SKM-1 treated with dmso at 0.1 percent for 144 hours (cell line): ENCODE measurements around the gene LGALS8.
A peak's percentile ranks its signal among the peaks of the same experiment; 100 is the strongest.
"Not testable (repeated sequence)": the region's sequence is repeated elsewhere in the genome, so short reads cannot be mapped to it uniquely, and the experiment has no call there.

ENCODE experiments used
- DNase-seq: peaks from one replicate; lab custom pipeline; 2025; ENCODE audit not compliant: unreplicated experiment; lab: John Stamatoyannopoulos, UW

The LGALS8 gene

GRCh38 chr1:236523704-236524141 is at the start of gene LGALS8:
TSS of gene LGALS8 (plus strand) at chr1:236523982. CDS start at chr1:236526071, 2,089 bp downstream.
- DNase-seq: peak; percentile 80

- no peak for DNase-seq
Measured at GRCh38 chr1:236476019-236476418, 47.8 kb upstream of the LGALS8 start.

- no peak for DNase-seq
Measured at GRCh38 chr1:236480758-236481436, 42.9 kb upstream of the LGALS8 start.

- no peak for DNase-seq
Measured at GRCh38 chr1:236484310-236484971, 39.3 kb upstream of the LGALS8 start.

GRCh38 chr1:236486356-236487002 is 37.3 kb upstream of the LGALS8 start:
- DNase-seq: no peak

GRCh38 chr1:236489161-236489560 is 34.6 kb upstream of the LGALS8 start:
- not testable (repeated sequence) for DNase-seq

GRCh38 chr1:236489710-236490377 is 33.9 kb upstream of the LGALS8 start:
- peak; percentile 57 for DNase-seq

GRCh38 chr1:236491469-236492136 is 32.2 kb upstream of the LGALS8 start:
- DNase-seq: no peak

- DNase-seq: no peak
Measured at GRCh38 chr1:236492378-236492777, 31.4 kb upstream of the LGALS8 start.

GRCh38 chr1:236494082-236494481 is 29.7 kb upstream of the LGALS8 start:
- DNase-seq: no peak

- DNase-seq: no peak
Measured at GRCh38 chr1:236494586-236495466, 29.0 kb upstream of the LGALS8 start.

- DNase-seq: no peak
Measured at GRCh38 chr1:236495467-236496112, 28.2 kb upstream of the LGALS8 start.

- DNase-seq: no peak
Measured at GRCh38 chr1:236497908-236498307, 25.9 kb upstream of the LGALS8 start.

GRCh38 chr1:236501093-236501492 is 22.7 kb upstream of the LGALS8 start:
- no peak for DNase-seq

GRCh38 chr1:236502579-236502971 is 21.2 kb upstream of the LGALS8 start:
- DNase-seq: no peak

GRCh38 chr1:236502972-236503639 is 20.7 kb upstream of the LGALS8 start:
- peak; percentile 89 for DNase-seq

GRCh38 chr1:236504338-236504737 is 19.4 kb upstream of the LGALS8 start:
- DNase-seq: not testable (repeated sequence)

- DNase-seq: no peak
Measured at GRCh38 chr1:236507022-236507700, 16.6 kb upstream of the LGALS8 start.
